ENCODE data around the gene RTN4RL1.
A peak's percentile ranks its signal among the peaks of the same experiment; 100 is the strongest.
"Not testable (repeated sequence)": the region's sequence is repeated elsewhere in the genome, so short reads cannot be mapped to it uniquely, and the experiment has no call there.

RTN4RL1 gene

DNA sequence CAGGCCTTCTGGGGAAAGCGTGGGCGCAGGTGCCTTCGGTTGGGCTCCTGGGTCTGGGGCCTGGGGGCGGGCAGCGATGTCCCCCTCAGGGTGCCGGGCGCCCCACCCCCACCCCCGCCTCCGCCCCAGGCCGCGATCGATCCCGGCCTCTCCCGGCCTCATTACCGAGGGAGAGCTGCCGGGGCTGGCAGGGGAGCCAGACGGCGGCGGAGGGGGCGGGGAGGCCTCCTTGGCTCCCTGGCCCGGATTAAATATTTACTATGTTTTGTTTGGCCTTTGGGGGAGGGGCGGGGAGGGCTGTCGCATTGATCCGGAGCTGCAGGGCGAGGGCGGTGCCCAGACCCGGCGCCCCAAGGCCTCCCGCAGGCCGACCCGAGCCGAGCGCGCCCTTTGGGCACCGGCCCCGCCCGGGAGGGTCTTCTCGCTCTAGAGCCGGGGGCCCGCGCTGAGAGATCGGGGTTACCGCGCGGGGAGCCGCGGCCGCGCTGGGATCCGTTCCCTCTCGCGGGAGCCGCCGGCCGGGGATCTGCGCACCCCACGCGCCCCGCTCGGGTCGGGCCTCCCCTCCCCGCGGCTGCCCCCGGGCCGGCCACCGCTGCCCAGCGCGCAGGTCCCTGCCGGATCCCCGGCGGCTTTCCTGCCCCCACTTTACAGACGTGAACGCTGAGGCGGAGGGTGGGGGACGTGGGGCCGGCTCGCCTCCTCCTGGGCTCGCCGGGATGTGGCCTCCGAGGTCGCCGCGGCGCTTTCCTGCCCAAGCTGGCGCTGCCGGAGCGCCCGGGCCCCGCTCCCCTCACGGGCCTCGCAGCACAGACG, 27.0 kb downstream of the RTN4RL1 start:
- DNase-seq: no peak

DNA sequence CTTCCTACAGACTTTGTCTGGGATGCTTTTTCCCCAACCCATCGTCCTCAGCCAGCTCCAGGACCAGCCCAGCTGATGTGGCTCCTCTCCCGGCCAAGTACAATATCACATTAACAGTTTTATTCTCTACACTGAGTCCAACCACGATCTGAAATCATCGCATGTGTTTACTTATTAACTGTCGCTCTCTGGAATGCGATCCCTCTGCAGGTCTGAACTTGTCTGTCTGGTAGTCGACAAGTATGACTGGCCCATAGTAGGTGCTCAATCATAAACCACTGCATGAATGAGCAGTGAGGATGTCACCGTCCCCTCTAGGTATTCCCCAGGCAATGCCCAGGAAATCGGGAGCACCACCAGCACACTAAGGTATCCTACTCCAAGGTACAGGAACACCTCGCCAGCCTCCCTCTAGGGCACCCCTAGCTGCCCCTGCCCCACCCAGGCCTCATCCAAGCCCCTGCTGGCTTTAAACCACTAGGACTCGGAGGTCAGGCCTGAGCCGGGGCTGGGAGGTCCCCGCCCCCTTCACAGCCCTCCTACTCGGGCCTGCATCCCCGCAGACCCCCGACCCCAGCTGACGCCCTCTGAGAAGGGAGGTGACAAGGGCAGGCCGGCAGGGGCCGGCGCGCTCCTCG, 27.7 kb downstream of the RTN4RL1 start:
- no peak for DNase-seq

DNA sequence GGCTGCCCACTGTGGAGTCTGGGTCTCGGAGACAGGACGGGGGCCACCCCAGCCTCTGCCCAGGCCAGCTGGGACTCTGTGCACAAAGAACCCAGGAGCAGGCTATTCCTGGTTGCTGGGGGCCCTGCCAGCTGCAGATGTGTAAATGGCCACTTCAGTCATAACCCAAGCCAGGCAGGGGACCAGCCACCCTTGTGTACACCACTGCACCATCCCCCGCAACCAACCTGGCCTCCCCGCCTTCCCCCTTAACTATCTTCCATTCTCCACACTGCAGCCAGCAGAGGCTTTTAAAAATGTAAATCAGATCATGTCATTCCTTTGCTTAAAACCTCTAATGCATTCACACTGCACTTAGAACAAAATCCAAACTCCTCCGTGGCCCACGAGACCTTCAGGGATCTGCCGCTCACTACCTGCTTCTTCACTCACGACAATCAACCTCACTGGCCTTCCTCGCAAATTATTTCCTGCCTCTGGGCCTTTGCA, 28.3 kb downstream of the RTN4RL1 start:
- no peak for DNase-seq

DNA sequence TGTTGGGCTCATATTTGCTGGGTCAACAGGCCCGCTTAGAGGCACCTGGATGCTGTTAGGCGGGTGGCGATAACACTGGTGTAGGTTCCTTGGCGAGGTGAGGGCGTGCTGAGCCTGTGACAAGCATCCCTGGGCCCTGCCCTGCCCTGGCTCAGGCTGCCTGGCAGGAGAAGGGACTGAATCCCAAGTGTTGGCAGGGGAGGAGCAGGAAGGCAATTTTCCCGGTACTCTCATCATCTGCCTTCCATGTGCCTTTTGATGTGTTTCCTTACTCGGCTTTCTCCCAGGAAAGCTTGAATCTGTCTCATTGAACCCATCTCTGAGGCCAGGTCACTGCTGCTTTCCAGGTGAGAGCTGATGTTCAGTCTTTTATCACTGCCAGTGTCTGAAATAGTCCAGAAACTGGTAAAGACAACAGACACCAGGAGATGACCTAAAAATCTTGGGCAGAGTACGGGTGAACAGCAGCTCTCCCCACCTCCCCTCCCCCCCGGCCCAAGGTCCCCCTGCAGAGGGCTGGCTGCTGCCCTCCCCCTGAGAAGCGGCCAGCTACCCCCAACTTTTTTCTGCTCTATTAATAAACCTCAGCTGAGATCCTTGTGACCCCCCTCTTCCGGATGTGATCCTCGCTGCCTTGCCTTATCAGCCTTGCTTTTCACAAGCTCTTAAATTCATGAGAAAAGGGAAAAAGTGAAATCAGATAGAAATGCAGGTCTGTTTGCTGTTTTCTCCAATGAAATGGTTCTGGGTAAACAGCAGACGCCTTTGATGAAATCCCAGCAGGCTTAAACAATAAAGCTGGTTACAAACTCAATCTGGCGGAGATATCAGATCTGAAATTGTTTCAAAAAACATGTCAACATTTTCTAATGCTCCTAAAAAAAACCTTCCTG, 29.0 kb downstream of the RTN4RL1 start:
- DNase-seq: no peak

DNA sequence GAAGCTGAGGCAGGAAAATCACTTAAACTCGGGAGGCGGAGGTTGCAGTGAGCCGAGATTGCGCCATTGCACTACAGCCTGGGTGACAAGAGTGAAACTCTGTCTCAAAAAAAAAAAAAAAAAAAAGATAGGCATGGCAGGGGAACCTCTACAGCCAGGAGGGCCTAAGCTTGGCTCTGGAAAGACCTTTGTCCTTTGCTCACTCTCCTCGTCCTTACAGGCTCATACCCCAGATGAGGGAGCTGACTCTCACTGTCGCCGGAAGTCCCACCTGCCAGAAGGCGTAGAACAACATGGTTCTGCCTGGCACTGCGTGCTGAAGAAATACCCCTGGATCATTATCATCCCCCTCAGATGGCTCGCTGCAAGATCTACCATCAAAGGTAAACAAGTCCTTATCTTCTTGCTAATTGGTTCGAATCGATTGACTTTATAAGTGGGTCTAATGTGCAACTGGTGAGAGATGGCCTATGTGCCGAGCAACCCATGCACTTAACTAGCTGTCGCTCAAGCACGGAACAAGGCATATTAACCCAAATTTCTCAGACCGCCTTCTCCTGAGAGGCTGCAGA, 29.7 kb downstream of the RTN4RL1 start:
- peak; percentile 12 to 57 for DNase-seq

DNA sequence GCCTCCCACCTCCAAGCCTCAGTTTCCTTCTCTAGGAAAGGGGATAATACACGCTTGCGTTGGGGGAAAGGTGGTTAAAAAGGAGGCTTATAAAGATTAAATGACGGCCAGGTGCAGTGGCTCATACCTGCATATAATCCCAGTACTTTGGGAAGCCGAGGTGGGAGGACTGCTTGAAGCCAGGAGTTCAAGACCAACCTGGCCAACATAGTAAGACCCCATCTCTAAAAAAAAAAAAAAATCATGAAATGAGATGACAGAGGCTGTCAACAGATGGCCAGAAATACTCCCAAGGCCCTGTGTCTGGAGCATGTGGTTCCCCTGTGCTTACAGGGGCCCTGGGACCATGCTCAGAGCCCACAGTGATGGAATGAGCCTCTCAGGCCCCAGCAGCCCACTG, 30.4 kb downstream of the RTN4RL1 start:
- DNase-seq: no peak

DNA sequence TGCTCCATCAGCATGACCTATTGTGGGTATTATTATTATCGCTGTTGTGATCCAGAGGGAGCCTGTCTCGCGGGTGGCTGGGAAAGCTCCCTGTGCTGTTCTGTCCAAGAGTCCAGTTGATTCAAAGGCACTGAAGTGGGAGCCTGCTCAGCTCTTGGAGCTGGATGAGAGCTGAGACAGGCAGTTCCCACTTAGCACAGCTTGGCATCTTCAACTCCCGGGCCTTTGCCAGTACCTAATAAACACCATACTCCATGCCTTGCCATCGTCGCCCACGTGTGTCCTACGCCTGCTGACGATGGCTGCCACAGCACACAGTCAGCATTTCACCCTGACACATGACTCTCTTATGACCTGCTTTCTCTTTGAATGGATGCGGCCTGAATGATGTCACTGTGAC, 32.6 kb downstream of the RTN4RL1 start:
- DNase-seq: no peak

DNA sequence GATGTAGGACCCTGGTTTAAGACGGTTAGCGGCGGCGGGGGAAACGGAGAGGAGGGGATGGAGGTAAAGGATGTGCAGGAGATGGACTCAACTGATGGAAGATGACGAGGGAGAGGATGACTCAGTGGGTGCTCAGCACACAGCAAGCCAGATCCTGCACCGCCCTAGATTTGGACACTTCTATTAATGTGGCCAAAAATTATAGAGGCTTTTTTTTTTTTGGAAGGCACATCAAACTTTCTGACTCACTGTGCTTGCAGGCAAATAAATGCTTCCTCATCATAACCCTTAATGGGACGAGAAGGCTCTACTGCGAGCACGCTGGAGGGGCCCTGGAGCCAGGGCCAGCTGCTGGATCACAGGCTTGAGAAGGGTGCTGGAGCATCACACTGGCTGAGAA, 36.0 kb downstream of the RTN4RL1 start:
- no peak for DNase-seq

DNA sequence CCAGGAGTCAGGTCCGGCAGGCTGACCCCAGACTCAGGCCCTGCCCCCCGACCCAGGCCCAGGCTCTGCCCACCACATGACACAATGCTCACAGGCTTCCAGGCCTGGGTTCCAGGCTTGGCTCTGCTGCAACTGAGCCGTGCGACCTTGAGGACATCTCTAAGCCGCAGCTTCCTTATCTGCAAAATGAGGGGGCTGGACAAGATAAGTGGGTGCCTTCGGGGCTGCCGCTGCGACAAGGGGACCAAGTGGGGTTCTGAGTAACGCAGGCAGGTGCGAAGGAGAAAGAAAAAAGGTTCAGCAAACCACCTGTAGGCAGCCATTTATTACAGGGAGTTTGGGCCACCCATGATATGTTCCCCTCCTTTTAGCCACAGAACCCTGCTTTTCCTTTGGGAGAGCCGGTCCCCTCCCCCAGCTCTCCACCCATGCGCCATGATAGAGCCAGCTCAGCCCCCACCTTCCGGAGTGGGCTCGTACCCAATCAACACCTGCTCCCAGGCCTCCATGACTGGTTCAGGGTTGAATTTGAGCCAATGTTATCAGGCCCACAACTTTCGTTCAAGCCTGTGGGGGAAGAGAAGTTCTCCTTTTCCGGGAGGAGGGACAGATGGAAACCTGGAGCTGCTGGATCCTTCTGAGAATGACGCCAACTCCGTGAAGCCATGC, 38.2 kb downstream of the RTN4RL1 start:
- no peak for DNase-seq

DNA sequence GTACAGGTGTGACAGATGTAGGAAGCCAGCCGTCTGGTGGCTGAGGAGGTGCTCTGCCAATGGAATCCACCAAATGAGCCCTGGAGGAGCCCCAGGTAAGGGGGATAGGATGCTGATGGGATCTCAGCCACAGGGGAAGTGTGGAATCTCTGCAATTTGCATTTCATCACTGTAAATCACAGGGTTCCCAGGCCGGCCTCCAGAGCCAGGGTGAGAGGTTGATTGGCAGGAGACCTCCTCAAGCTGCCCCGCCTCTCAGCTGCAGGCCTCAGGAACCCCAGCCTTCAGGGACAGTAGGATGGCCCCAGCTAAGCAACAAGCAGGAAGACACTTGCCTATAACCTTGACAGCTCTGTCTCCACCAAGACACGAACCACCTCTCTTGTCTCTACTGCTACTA, 39.4 kb downstream of the RTN4RL1 start:
- DNase-seq: no peak

DNA sequence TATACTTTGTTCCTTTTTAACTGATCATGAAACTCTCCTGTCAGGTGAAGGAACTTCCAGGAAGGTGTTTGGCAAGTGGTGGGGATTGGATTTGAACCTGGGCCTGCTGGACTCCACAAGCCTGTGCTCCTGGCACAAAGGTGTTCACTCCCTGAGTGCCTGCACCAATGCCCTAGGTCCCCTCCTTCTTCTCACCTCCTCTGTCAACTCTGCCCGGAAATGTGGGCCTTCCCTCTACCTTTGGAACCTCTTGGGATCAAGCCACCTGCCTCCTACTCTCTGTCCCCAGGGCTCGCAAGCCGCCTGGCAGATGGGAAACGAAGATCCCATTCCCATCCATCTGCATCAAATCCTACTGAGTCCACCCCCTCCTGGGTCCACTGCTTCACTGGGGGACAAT, 40.0 kb downstream of the RTN4RL1 start:
- DNase-seq: no peak

DNA sequence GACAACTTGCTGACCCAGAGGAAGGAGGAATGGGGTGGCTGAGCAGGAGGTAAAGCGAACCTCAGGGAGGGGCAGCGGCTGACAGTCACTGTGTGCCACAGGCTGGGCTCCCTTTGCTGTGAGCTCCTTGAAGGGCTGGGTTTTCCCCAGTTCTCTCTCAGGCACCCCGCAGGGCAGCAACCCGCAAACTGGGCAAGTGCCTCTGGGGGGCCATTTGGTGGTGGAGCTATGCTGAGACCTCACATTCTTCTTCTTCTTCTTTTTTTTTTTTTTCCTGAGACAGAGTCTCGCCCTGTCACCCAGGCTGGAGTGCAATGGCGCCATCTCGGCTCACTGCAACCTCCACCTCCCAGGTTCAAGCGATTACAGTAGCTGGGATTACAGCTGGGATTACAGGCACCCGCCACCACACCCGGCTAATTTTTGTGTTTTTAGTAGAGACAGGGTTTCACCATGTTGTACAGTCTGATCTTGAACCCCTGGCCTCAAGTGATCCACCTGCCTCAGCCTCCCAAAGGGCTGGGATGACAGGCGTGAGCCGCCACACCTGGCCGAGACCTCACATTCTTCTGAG, 42.3 kb downstream of the RTN4RL1 start:
- not testable (repeated sequence) for DNase-seq

DNA sequence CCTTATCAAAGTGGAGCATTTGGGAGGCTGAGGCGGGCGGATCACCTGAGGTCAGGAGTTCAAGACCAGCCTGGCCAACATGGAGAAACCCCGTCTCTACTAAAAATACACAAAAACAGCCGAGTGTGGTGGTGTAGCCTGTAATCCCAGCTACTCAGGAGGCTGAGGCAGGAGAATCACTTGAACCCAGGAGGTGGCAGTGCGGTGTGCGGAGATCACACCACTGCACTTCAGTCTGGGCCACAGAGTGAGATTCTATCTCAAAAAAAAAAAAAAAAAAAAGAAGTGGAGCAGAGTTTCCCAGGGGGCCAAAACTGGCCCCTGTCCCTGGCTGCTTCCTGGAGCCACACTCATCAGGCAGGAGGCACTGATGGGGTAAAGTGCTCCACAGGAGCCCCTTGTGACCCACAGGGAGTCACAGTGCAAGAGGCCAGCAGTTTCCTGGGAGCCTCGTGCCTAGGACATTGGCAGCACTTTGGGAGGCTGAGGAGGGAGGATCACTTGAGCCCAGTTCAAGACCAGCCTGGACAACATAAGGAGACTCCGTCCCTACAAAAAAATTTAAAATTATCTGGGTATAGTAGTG, 44.4 kb downstream of the RTN4RL1 start:
- DNase-seq: no peak

DNA sequence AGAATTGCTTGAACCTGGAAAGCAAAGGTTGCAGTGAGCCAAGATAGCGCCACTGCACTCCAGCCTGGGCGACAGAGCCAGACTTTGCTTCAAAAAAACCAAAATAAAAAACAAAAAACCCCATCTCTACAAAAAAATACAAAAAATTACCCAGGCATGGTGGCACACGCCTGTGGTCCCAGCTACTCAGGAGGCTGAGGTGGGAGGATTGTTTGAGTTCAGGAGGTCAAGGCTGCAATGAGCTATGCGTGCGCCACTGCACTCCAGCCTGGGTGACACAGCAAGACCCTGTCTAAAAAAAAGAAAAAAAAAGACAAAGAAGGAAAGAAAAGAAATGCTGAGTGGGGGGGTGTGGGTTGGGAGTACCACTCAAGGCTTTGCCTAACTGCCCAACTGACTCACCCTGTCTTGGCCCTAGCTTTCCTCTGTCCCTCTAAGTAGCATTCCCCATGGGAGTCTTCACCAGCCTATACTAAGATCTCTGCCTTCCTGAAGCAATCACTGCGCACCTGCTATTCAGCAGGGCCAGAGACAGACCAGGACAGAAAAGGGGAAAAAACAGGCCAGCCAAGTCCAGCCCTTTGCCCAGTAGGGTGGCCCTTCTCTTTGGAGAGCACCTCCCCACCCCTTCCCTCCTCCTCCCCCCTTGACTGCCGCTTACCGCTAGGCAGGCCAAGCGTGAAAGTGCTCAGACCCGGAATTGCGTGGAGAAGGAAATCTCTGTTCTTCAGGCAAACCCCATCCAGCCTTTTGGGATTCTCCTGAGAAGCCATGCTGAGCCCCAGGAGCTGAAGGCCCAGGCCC, 45.8 kb downstream of the RTN4RL1 start:
- peak in 1 of 2 experiments; percentile 54 for DNase-seq

DNA sequence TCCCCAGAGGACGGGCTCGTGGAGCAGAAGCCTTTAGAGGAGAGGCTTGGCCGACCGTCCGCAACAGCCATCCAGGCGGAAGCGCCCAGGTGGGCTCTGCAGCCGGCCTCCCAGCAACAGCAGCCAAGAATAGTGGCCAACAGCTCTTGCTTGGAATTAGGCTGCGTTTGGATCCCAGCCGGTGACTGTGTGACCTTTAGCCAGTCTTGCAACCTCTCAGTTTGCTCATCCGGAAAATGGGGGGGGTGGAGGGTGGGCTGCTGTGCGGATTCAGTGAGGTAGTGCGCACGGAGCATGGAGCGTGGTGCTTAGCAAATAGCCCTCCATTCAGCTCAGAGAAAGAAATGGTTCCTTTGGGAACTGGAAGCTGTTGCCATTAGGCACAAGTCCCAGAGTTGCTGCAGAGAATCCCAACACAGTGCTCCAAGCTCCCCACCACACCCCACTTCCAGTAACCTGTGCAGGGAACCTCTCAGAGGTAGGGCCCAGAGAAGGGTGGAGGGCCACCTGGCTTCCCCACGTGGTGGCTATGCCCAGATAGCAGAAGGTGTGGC, 46.7 kb downstream of the RTN4RL1 start:
- DNase-seq: no peak

DNA sequence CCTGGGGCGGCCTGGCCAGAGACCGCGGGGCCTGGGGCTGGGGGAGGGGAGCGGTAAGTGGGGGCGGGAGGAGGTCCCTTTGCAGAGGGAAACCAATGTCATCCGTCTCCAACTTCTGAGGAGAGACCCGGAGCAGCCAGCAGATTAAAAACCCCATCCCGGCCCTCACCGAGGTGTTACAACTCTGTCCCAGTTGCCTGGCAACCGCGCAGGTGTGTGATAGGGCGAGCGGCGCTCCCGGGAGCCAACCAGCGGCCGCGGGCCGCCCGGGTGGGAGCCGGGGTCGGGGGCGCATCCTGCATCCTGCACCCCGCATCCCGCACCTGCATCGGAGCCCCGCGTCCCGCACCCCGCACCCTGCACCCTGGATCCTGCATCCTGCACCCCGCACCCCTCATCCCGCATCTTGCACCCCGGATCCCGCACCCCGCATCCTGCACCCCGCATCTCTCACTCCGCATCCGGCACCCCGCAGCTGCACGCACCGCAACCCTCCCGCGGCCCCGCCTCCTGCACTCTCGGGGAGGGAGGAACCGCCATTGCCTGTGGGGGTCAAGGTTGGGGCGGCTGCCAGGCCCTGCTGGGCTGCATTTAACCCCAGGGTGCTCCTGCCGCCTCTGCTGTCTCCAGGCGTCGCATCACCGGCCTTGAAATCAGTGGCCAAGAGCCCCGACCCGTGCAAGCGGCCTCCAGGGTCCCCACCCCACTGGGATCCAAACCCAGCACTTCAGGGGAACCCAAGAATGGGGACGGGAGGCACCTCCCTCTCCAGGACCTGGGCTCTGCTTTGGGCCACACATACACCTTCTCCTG, 47.3 kb downstream of the RTN4RL1 start:
- no peak for DNase-seq

DNA sequence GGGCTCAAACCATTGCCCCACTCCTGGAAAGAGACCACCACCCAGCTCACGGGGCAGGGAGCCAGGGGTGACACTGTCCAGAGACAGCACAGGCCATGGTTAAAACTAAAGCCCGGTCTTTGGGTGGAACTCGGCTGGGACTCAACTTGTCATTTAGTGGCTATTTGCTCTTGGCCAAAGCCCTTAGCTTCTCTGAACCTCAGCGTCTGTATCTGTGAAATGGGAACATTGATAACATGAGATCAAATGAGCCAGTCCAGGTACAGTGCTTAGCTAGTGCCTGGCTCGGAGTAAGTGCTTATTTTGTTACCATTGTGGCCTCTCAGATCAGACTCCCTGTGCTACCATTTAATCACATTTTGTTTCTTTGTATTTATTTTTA, 48.5 kb downstream of the RTN4RL1 start:
- DNase-seq: no peak

DNA sequence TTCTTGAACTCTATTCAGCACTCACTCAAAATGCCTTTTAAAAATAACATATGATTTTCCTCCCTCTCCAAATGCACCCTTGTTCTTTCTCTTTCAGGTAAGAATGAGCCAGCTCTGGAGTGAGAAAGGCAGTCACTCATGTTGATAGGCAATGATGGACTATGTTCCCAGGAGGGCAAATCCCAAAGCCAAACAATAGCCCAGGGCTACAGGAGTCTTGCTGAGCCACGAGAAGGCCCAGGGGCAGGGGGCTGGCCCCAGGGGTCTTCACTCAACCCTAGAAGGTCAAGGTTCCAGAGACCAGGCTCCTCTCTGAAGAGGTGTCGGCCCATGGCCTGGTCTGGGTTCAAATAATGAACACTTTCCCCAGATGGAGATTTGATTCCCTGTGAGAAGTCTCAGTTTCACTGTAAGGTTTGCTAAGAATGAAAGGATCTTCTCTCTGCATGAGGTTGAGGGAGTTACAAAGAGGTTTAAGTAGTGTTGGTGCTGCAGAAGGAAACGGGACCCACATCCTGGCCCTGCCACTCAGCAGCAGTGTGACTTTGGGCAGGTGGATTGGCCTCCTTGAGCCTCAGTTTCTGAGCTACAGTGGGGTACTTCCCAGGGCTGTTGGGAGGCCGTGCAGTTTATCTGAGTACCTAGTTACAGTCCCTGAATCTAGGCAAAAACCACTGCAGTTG, 49.0 kb downstream of the RTN4RL1 start:
- no peak for DNase-seq

DNA sequence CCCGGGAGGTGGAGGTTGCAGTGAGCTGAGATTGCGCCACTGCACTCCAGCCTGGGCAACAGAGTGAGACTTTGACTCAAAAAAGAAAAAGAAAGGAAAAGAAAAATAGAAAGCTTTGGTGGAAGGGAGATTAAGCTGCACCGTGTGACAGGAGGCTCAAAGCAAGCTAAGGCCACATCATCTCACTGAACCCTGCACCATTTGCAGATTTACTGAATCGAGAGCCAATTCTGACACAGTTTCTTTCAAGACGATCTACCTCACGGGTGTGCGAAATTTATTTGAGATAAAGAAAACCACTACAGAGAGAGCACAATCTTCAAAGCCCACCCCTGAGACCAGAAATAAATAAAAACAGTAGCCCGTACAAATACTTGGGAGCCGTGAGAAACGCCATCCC, 49.6 kb downstream of the RTN4RL1 start:
- DNase-seq: no peak

Data from NCI-H187 (cell line).